Keratinocyte (primary cell): ENCODE results near the gene PRSS12. TPM values are rescaled to one million over a fixed set of nuclear protein-coding genes. Genes with fewer than 3 reads are reported as not detected.

Experiments
- DNase-seq: peaks from one replicate; pipeline ENCODE4 v3.0.0-alpha.2; 2011; ENCODE audit warnings: low read depth, missing footprints, low spot score
- FAIRE-seq: peaks from 2 replicates; lab custom pipeline; 2011; peaks lifted over from hg19 to GRCh38; lab: Jason Lieb, UNC
- H2AFZ ChIP-seq: 2 replicates; pipeline ENCODE4 v1.6.0; 2012; ENCODE audit warnings: low read length, control low read depth, inconsistent platforms; ENCODE audit not compliant: control insufficient read depth
- H3K27ac ChIP-seq: 2 replicates; pipeline ENCODE4 v1.5.1; 2011; ENCODE audit warnings: low read length; ENCODE audit not compliant: control insufficient read depth, insufficient read depth
- H3K27me3 ChIP-seq: 3 replicates; pipeline ENCODE4 v1.6.0; 2011; ENCODE audit warnings: low read length; ENCODE audit not compliant: control insufficient read depth, insufficient read depth; ENCODE audit errors: extremely low read depth
- H3K36me3 ChIP-seq, 2 experiments: 2 replicates in 1 of 2; 3 replicates in 1 of 2; pipeline ENCODE4 v1.5.1; 2011; ENCODE audit warnings: low read length in 2 of 2, mild to moderate bottlenecking in 1 of 2; ENCODE audit not compliant: control insufficient read depth in 2 of 2, insufficient read depth in 2 of 2; ENCODE audit errors: extremely low read depth in 1 of 2
- H3K4me1 ChIP-seq: 3 replicates; pipeline ENCODE4 v1.5.1; 2011; ENCODE audit warnings: low read length; ENCODE audit not compliant: control insufficient read depth, insufficient read depth; ENCODE audit errors: extremely low read depth
- H3K4me2 ChIP-seq: 3 replicates; pipeline ENCODE4 v1.6.0; 2011; ENCODE audit warnings: low read depth, low read length; ENCODE audit not compliant: control insufficient read depth, insufficient read depth; ENCODE audit errors: extremely low read depth
- H3K4me3 ChIP-seq, 3 experiments: fragments of 200-600 bp in 1 of 3; sonication (generic) in 1 of 3; 2 replicates in 2 of 3; 3 replicates in 1 of 3; pipeline ENCODE4 v1.5.1; 2011 to 2016; ENCODE audit warnings: low read length in 3 of 3, mild to moderate bottlenecking in 3 of 3, control low read depth in 2 of 3, inconsistent platforms in 1 of 3, low read depth in 1 of 3, mixed read lengths in 1 of 3, mixed run types in 1 of 3, moderate library complexity in 1 of 3; ENCODE audit not compliant: control insufficient read depth in 2 of 3, insufficient read depth in 2 of 3; ENCODE audit errors: extremely low read depth in 1 of 3
- H3K79me2 ChIP-seq: 2 replicates; pipeline ENCODE4 v1.6.0; 2012; ENCODE audit warnings: low read length; ENCODE audit not compliant: control insufficient read depth, insufficient read depth
- H3K9ac ChIP-seq: 3 replicates; pipeline ENCODE4 v1.6.0; 2011; ENCODE audit warnings: low read length; ENCODE audit not compliant: control insufficient read depth, insufficient read depth; ENCODE audit errors: extremely low read depth
- H3K9me1 ChIP-seq: 3 replicates; pipeline ENCODE4 v1.6.0; 2011; ENCODE audit warnings: low read length; ENCODE audit not compliant: control insufficient read depth, insufficient read depth; ENCODE audit errors: extremely low read depth
- H3K9me3 ChIP-seq: 2 replicates; pipeline ENCODE4 v1.5.1; 2012; ENCODE audit warnings: low read depth, low read length; ENCODE audit not compliant: control insufficient read depth
- H4K20me1 ChIP-seq: 3 replicates; pipeline ENCODE4 v1.6.0; 2011; ENCODE audit warnings: low read length; ENCODE audit not compliant: control insufficient read depth, insufficient read depth; ENCODE audit errors: extremely low read depth
- CTCF ChIP-seq, 3 experiments: IDR thresholded peaks in 1 of 3; conservative IDR thresholded peaks in 1 of 3; optimal IDR thresholded peaks in 1 of 3; 2 replicates in 2 of 3; 3 replicates in 1 of 3; pipeline versions ENCODE3 to v1.5.1; 2011; ENCODE audit warnings: low read length in 3 of 3, mild to moderate bottlenecking in 3 of 3, moderate library complexity in 2 of 3, control low read depth in 1 of 3, inconsistent platforms in 1 of 3; ENCODE audit not compliant: insufficient read depth in 2 of 3; ENCODE audit errors: extremely low read depth in 1 of 3
- EZH2 ChIP-seq: IDR thresholded peaks from one replicate; pipeline ENCODE4 v1.6.1; 2012; ENCODE audit warnings: inconsistent platforms, mild to moderate bottlenecking, low read length, moderate library complexity
- dilution Hi-C: fragments of 300-500 bp; cut with MboI; formaldehyde crosslinking; loops from one replicate; pipeline ENCODE4 v1.7.0; 2020; ENCODE audit warnings: low sequenced_read_pairs; ENCODE audit not compliant: extremely low pct_ligation_motif_present
- polyA plus RNA-seq, 5 experiments: library from polyadenylated mRNA; depleted of rRNA in 3 of 5; stranded (reverse) in 3 of 5; stranded (forward) in 1 of 5; unstranded in 1 of 5; fragments of >200 nt; gene quantifications; 1 replicate in 1 of 5; 2 replicates in 3 of 5; 3 replicates in 1 of 5; pipeline versions ENCODE4 v1.2.1 to v1.2.3, GENCODE V29; 2011 to 2012; ENCODE audit warnings: missing spikeins in 2 of 5, low read depth in 1 of 5, low replicate concordance in 1 of 5

Gene PRSS12
- polyA plus RNA-seq, 1 donor (not counting 4 experiments of a cell fraction or from before 2014, with no cell fraction given): 16.6 TPM

GRCh38 chr4:118390121-118390520 is 37.3 kb upstream of the PRSS12 start:
- no peaks in the 10 kb centered on the region for H4K20me1 ChIP-seq
- H3K4me3 ChIP-seq: no peak overlapping the region
- no peaks in the 10 kb centered on the region for H3K27me3 ChIP-seq
- no peaks in the 10 kb centered on the region for H3K9me3 ChIP-seq
- no peak for DNase-seq
- H3K4me1 ChIP-seq: no peaks in the 10 kb centered on the region
- H3K9me1 ChIP-seq: no peaks in the 10 kb centered on the region
- no peak overlapping the region for H3K27ac ChIP-seq
- H2AFZ ChIP-seq: no peak overlapping the region
- no peak overlapping the region for H3K9ac ChIP-seq
- H3K4me2 ChIP-seq: no peak overlapping the region
- dilution Hi-C loops: no loop called here
- TF ChIP-seq CTCF (optimal IDR thresholded peaks at IDR 0.05 in 1 of 3, IDR thresholded peaks at IDR 0.05 in 1 of 3, conservative IDR thresholded peaks at IDR 0.05 in 1 of 3; ENCODE audit: extremely low read depth in 1 of 3, insufficient read depth in 2 of 3, low read length in 3 of 3) (no peak), EZH2 (no peak)
- no peaks in the 10 kb centered on the region for H3K36me3 ChIP-seq
- FAIRE-seq: no peak
- H3K79me2 ChIP-seq: no peaks in the 10 kb centered on the region

GRCh38 chr4:118389721-118390120 is 36.9 kb upstream of the PRSS12 start:
- Histone ChIP-seq H3K79me2 (no peaks in the 10 kb centered on the region), H3K36me3 (no peaks in the 10 kb centered on the region), H3K4me2 (no peak overlapping the region), H4K20me1 (no peaks in the 10 kb centered on the region), H2AFZ (no peak overlapping the region), H3K9me3 (no peaks in the 10 kb centered on the region), H3K4me3 (no peak overlapping the region), H3K9me1 (no peaks in the 10 kb centered on the region), H3K27me3 (no peaks in the 10 kb centered on the region), H3K9ac (no peak overlapping the region), H3K4me1 (no peaks in the 10 kb centered on the region), H3K27ac (no peak overlapping the region)
- TF ChIP-seq EZH2: no peak
- TF ChIP-seq CTCF (optimal IDR thresholded peaks at IDR 0.05 in 1 of 3, IDR thresholded peaks at IDR 0.05 in 1 of 3, conservative IDR thresholded peaks at IDR 0.05 in 1 of 3; ENCODE audit: extremely low read depth in 1 of 3, insufficient read depth in 2 of 3, low read length in 3 of 3): no peak
- no peak for FAIRE-seq
- DNase-seq: no peak
- dilution Hi-C loops: no loop called here
